ENCODE results near the gene PTEN.
A peak's percentile ranks its signal among the peaks of the same experiment; 100 is the strongest.

PTEN gene

DNA sequence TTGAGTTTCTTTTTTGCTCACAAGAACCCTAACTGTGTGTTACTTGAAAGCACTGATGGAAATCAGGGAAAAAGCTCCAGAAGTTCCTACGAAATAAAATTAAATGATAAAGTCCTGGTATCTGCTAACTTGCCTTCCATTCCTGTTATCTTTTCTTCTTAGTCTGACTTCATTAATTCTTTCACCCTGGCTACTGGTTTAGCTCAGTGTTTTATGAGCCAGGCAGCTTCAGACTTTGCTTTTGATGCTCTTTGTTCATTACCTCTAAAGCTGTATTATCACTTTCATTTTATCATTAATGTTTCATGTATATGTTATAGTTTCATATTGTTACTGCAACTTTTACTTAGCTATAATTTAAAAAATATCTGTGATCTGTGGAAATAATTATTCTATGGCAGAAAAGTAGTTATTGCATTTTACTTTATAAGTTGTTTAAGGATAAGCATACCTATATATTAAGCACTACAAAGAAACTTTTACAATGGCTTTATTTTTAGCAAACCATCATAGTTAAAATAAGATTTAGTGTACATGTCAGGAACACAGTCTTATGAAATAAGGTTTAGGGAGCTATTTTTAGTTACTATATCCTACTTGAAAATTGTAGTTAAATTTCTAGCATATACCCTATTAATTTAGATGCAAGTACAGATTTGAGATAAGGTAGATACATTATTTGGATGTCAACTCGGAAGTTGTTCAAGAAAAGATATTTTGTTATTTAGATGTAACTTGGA lies 19.3 kb downstream of the PTEN start:
- H3K9me3 ChIP-seq (ENCODE audit: insufficient read depth, low read length) = no peaks in the 10 kb centered on the region
- peaks cover 9% of the 10 kb centered on the region for H3K4me1 ChIP-seq (ENCODE audit: low read length)
- no peaks in the 10 kb centered on the region for H3K27me3 ChIP-seq (ENCODE audit: low read depth, low read length)
- no peak overlapping the region for H3K4me3 ChIP-seq (ENCODE audit: low read length)
- H3K36me3 ChIP-seq (replicated peaks; ENCODE audit: low read depth, low read length) = peaks cover 47% of the 10 kb centered on the region
- H4K20me1 ChIP-seq (ENCODE audit: insufficient read depth, low read length) = peaks cover 53% of the 10 kb centered on the region
- 0 out of 2 replicates have a peak overlapping the region, but pooled peaks have one; percentile 20 for H3K4me2 ChIP-seq (ENCODE audit: low read length)
- H3K9ac ChIP-seq (ENCODE audit: low read length) = no peak overlapping the region
- peaks cover 45% of the 10 kb centered on the region for H3K79me2 ChIP-seq (ENCODE audit: low read length)
- TF ChIP-seq EZH2phosphoT487 (IDR thresholded peaks at IDR 0.05; ENCODE audit: low read depth) = no peak
- TF ChIP-seq, protein P1, sequence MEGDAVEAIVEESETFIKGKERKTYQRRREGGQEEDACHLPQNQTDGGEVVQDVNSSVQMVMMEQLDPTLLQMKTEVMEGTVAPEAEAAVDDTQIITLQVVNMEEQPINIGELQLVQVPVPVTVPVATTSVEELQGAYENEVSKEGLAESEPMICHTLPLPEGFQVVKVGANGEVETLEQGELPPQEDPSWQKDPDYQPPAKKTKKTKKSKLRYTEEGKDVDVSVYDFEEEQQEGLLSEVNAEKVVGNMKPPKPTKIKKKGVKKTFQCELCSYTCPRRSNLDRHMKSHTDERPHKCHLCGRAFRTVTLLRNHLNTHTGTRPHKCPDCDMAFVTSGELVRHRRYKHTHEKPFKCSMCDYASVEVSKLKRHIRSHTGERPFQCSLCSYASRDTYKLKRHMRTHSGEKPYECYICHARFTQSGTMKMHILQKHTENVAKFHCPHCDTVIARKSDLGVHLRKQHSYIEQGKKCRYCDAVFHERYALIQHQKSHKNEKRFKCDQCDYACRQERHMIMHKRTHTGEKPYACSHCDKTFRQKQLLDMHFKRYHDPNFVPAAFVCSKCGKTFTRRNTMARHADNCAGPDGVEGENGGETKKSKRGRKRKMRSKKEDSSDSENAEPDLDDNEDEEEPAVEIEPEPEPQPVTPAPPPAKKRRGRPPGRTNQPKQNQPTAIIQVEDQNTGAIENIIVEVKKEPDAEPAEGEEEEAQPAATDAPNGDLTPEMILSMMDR (IDR thresholded peaks at IDR 0.05; ENCODE audit: low read depth, low read length) = no peak
- H3K27ac ChIP-seq (ENCODE audit: low read length) = no peak overlapping the region
- H2AFZ ChIP-seq (ENCODE audit: low read depth, low read length) = no peak overlapping the region

DNA sequence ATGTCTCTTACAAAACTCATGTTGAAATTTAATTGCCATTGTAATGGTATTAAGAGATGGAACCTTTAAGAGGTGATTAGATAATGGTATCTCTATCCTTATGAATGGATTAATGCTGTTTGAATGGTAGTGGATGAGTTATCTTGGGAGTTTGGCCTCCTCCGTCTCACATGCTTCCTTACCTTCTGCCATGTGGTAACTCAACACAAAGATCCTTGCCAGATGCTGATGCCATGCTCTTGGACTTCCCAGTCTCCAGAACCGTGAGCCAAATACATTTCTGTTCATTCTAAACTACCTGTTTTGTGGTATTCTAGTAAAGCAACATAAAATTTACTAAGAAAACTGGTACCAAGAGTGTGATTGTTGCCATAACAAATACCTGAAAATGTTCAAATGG lies 23.2 kb downstream of the PTEN start:
- H3K27ac ChIP-seq (ENCODE audit: low read length) = no peak overlapping the region
- no peaks in the 10 kb centered on the region for H3K9me3 ChIP-seq (ENCODE audit: insufficient read depth, low read length)
- H4K20me1 ChIP-seq (ENCODE audit: insufficient read depth, low read length) = peaks cover 70% of the 10 kb centered on the region
- peaks cover 43% of the 10 kb centered on the region for H3K36me3 ChIP-seq (replicated peaks; ENCODE audit: low read depth, low read length)
- no peak overlapping the region for H2AFZ ChIP-seq (ENCODE audit: low read depth, low read length)
- H3K79me2 ChIP-seq (ENCODE audit: low read length) = peaks cover 52% of the 10 kb centered on the region
- peaks cover 9% of the 10 kb centered on the region for H3K4me1 ChIP-seq (ENCODE audit: low read length)
- H3K4me2 ChIP-seq (ENCODE audit: low read length) = no peak overlapping the region
- no peak overlapping the region for H3K9ac ChIP-seq (ENCODE audit: low read length)
- no peaks in the 10 kb centered on the region for H3K27me3 ChIP-seq (ENCODE audit: low read depth, low read length)
- no peak overlapping the region for H3K4me3 ChIP-seq (ENCODE audit: low read length)
- no peak for TF ChIP-seq EZH2phosphoT487 (IDR thresholded peaks at IDR 0.05; ENCODE audit: low read depth)
- TF ChIP-seq, protein P1 (IDR thresholded peaks at IDR 0.05; ENCODE audit: low read depth, low read length) = no peak

DNA sequence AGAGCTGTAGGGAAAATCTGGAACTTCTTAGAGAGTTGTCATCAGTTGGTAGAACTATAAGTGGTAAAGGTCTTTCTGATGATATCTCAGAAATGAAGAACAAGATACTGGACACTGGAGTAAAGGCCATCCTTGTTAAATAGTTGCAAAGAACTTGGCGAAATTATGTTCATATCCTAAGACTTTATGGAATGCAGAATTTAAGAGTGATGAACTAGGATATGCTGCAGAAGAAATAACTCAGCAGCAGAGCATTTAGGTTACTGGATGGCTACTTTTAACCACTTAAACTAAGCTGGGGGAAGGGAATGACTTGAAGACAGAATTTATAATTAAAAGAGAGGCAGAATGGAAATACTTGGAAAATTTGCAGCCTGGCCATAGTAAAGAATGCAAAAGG lies 23.7 kb downstream of the PTEN start:
- peaks cover 50% of the 10 kb centered on the region for H3K79me2 ChIP-seq (ENCODE audit: low read length)

DNA sequence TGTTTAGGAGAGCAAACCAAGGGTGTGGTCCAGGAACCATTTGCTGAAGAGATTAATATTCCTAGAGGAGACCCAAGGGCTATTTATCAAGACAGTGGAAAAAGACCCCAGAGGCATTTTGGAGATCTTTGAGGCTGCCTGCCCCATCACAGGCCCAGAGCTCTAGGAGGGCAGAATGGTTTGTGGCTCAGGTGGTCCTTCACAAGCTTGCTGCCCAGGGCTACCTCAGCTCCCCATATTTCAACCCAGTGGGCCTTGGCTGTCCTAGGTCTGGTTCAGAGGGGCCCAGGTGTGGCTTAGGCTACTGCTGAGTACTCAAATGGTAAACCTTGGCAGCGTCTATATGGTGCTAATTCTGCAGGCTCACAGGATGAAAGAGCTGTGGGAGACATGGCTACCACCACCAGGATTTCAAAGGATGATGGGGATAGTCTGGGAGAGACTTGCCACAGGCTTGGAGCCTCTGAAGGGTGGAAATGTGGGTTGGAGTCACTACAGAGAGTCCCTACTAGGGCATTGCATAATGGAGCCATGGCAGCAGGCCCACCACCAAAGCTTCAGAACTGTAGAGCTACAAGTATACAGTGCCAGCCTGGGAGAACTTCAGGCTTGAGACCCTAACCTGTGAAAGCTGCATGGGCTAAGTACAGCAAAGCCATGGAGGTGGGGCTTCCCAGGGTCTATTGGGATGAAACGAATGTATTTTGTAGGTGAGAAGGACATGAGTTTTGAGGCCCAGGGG lies 24.3 kb downstream of the PTEN start:
- no peaks in the 10 kb centered on the region for H3K9me3 ChIP-seq (ENCODE audit: insufficient read depth, low read length)
- H3K36me3 ChIP-seq (replicated peaks; ENCODE audit: low read depth, low read length) = peaks cover 43% of the 10 kb centered on the region
- H3K4me1 ChIP-seq (ENCODE audit: low read length) = peaks cover 6% of the 10 kb centered on the region
- H3K27ac ChIP-seq (ENCODE audit: low read length) = no peak overlapping the region
- TF ChIP-seq, protein P1 (IDR thresholded peaks at IDR 0.05; ENCODE audit: low read depth, low read length) = no peak
- TF ChIP-seq EZH2phosphoT487 (IDR thresholded peaks at IDR 0.05; ENCODE audit: low read depth) = no peak
- no peak overlapping the region for H3K4me2 ChIP-seq (ENCODE audit: low read length)
- H3K4me3 ChIP-seq (ENCODE audit: low read length) = no peak overlapping the region
- peaks cover 49% of the 10 kb centered on the region for H3K79me2 ChIP-seq (ENCODE audit: low read length)
- H3K27me3 ChIP-seq (ENCODE audit: low read depth, low read length) = no peaks in the 10 kb centered on the region
- no peak overlapping the region for H2AFZ ChIP-seq (ENCODE audit: low read depth, low read length)
- H4K20me1 ChIP-seq (ENCODE audit: insufficient read depth, low read length) = peaks cover 66% of the 10 kb centered on the region
- H3K9ac ChIP-seq (ENCODE audit: low read length) = no peak overlapping the region

More for the DNA sequence above, 23.7 kb downstream of the PTEN start:
- no peaks in the 10 kb centered on the region for H3K27me3 ChIP-seq (ENCODE audit: low read depth, low read length)
- H2AFZ ChIP-seq (ENCODE audit: low read depth, low read length) = no peak overlapping the region
- H3K4me2 ChIP-seq (ENCODE audit: low read length) = no peak overlapping the region
- no peaks in the 10 kb centered on the region for H3K9me3 ChIP-seq (ENCODE audit: insufficient read depth, low read length)
- peaks cover 66% of the 10 kb centered on the region for H4K20me1 ChIP-seq (ENCODE audit: insufficient read depth, low read length)
- peaks cover 6% of the 10 kb centered on the region for H3K4me1 ChIP-seq (ENCODE audit: low read length)
- H3K4me3 ChIP-seq (ENCODE audit: low read length) = no peak overlapping the region
- H3K36me3 ChIP-seq (replicated peaks; ENCODE audit: low read depth, low read length) = peaks cover 43% of the 10 kb centered on the region
- no peak overlapping the region for H3K27ac ChIP-seq (ENCODE audit: low read length)
- no peak for TF ChIP-seq EZH2phosphoT487 (IDR thresholded peaks at IDR 0.05; ENCODE audit: low read depth)
- TF ChIP-seq, protein P1 (IDR thresholded peaks at IDR 0.05; ENCODE audit: low read depth, low read length) = no peak
- H3K9ac ChIP-seq (ENCODE audit: low read length) = no peak overlapping the region
